GM12801 (cell line): ENCODE results near the gene BPTF.

ENCODE experiments used
- CTCF ChIP-seq: IDR thresholded peaks from one replicate; pipeline ENCODE4 v1.5.1; 2011; ENCODE audit warnings: control low read depth; ENCODE audit not compliant: insufficient read length; ENCODE audit errors: extremely low read depth

BPTF gene

GRCh38 chr17:67862614-67863217 is 37.4 kb downstream of the BPTF start:
- no peak for TF ChIP-seq CTCF

- TF ChIP-seq CTCF, result no peak
Measured at GRCh38 chr17:67863624-67864247, 38.4 kb downstream of the BPTF start.

DNA sequence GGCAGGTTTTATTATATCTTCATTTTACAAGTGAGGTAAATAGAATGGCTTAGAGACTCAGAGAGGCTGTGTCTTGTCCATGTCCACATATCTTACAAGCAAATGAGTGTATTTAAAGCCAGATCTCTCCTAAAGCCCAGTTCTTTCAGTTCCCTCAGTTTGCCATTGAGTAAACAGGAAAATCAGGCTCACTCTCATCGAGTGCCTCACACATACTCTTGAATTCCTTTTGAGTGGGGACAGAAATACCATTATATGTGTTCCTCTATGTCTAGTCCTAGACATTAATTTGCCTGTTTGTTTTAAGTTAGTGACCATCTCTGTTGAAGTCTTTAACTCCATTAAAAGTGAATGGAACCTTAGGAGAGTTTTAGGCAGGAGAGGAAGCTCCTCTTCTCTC is 40.1 kb downstream of the BPTF start:
- TF ChIP-seq CTCF, result no peak

DNA sequence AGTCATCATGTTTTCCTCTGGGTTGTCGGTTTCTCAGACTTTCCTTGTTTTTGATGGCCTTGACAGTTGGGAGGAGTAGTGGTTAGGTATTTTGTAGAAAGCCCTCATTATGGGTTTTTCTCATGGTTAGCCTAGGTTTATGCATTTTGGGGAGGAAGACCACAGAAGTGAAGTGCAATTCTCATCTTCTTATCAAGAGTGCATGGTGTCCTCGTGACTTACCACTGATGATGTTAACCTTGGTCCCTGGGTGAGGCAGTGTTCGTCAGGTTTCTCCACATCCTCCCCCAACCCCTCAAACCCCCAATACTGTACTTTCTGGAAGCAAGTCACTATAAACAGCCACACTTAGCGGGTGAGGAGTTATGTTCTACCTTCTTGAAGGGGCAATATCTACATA is 42.3 kb downstream of the BPTF start:
- no peak for TF ChIP-seq CTCF

DNA sequence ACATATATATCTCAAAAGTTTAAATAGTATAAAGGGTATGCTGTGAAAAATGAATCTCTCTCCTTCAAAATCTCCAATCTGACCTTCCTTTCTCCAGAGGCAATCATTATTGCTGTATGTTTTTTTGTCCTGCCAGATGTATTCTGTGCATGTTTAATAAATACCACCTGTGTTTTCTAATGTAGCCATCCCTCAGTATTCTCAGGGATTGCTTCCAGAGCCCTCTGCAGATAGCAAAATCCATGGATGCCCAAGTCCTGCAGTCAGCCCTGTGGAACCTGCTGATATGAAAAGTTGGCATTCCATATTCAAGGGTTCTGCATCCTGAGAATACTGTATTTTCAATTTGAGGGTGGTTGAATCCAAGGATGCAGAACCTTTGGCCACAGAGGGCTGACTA is 42.9 kb downstream of the BPTF start:
- TF ChIP-seq CTCF, result no peak

- TF ChIP-seq CTCF, result no peak
Measured at GRCh38 chr17:67879662-67880061, 54.4 kb downstream of the BPTF start.

- TF ChIP-seq CTCF, result no peak
Measured at GRCh38 chr17:67881083-67881482, 55.8 kb downstream of the BPTF start.

GRCh38 chr17:67884741-67885140 is 59.4 kb downstream of the BPTF start:
- TF ChIP-seq CTCF, result no peak
